SK-N-SH (cell line): ENCODE data around the gene P2RY6. TPM values are rescaled to one million over a fixed set of nuclear protein-coding genes. Genes with fewer than 3 reads are reported as not detected.
A peak's percentile ranks its signal among the peaks of the same experiment; 100 is the strongest.

Experiments used
- CTCF ChIA-PET: fragments of 300-600, 350-600 bp; formaldehyde crosslinking; extraction: SDS; loops from one replicate; lab custom pipeline; 2021; lab: Yijun Ruan, JAX
- POLR2A ChIA-PET: fragments of 350-600 bp; sonication (Branson Sonifier 250); formaldehyde crosslinking; extraction: SDS; loops from one replicate; lab custom pipeline; 2020; ENCODE audit warnings: antibody characterized with exemption, inconsistent platforms; lab: Yijun Ruan, JAX
- DNase-seq: peaks from one replicate; pipeline ENCODE4 v3.0.0; 2012
- H2AFZ ChIP-seq: fragments of 200-600 bp; sonication (generic); 2 replicates; pipeline ENCODE4 v1.8.1; 2016; ENCODE audit warnings: antibody characterized with exemption, mild to moderate bottlenecking, low read depth
- H3F3A ChIP-seq: fragments of 200-600 bp; sonication (generic); replicated peaks from 2 replicates; pipeline ENCODE3; 2016; ENCODE audit warnings: antibody characterized with exemption, mild to moderate bottlenecking; ENCODE audit not compliant: insufficient read depth
- H3K27ac ChIP-seq, 2 experiments: fragments of 200-500 bp in 1 of 2; fragments of 200-600 bp in 1 of 2; sonication (Bioruptor generic) in 1 of 2; sonication (generic), shearing (Covaris generic) in 1 of 2; 2 replicates each; pipeline versions ENCODE4 v1.5.1 to v1.6.1; 2014 to 2016; ENCODE audit warnings: low read depth in 2 of 2, inconsistent platforms in 1 of 2, low read length in 1 of 2, mild to moderate bottlenecking in 1 of 2, mixed read lengths in 1 of 2
- H3K27me3 ChIP-seq: fragments of 200-600 bp; sonication (generic), shearing (Covaris generic); 2 replicates; pipeline ENCODE4 v1.6.1; 2016; ENCODE audit warnings: mixed run types; ENCODE audit not compliant: insufficient read depth
- H3K36me3 ChIP-seq, 2 experiments: fragments of 200-500 bp in 1 of 2; fragments of 200-600 bp in 1 of 2; sonication (Bioruptor generic) in 1 of 2; sonication (generic) in 1 of 2; replicated peaks in 1 of 2; 2 replicates each; pipeline versions ENCODE3 to v1.5.1; 2014 to 2016; ENCODE audit warnings: low read length in 1 of 2, mild to moderate bottlenecking in 1 of 2; ENCODE audit not compliant: insufficient read depth in 2 of 2, control insufficient read depth in 1 of 2
- H3K4me1 ChIP-seq, 2 experiments: fragments of 200-500 bp in 1 of 2; fragments of 200-600 bp in 1 of 2; sonication (Bioruptor generic) in 1 of 2; sonication (generic), shearing (Covaris generic) in 1 of 2; 2 replicates each; pipeline versions ENCODE4 v1.5.1 to v1.6.1; 2014 to 2016; ENCODE audit warnings: low read depth in 1 of 2, low read length in 1 of 2, mixed run types in 1 of 2; ENCODE audit not compliant: insufficient read depth in 2 of 2, control insufficient read depth in 1 of 2
- H3K4me2 ChIP-seq: fragments of 200-600 bp; sonication (generic), shearing (Covaris generic); 2 replicates; pipeline ENCODE4 v1.6.1; 2017; ENCODE audit warnings: mixed run types
- H3K4me3 ChIP-seq, 2 experiments: fragments of 200-500 bp in 1 of 2; fragments of 200-600 bp in 1 of 2; sonication (Bioruptor generic) in 1 of 2; sonication (generic), shearing (Covaris generic) in 1 of 2; 2 replicates each; pipeline versions ENCODE4 v1.5.1 to v1.8.1; 2014 to 2016; ENCODE audit warnings: low read depth in 2 of 2, inconsistent platforms in 1 of 2, low read length in 1 of 2, mild to moderate bottlenecking in 1 of 2, mixed read lengths in 1 of 2, moderate library complexity in 1 of 2
- H3K79me2 ChIP-seq: fragments of 200-600 bp; sonication (generic); 2 replicates; pipeline ENCODE4 v1.8.1; 2017; ENCODE audit warnings: mild to moderate bottlenecking; ENCODE audit not compliant: insufficient read depth
- H3K9ac ChIP-seq: fragments of 200-600 bp; sonication (generic); 2 replicates; pipeline ENCODE4 v1.6.1; 2017; ENCODE audit warnings: mixed run types
- H3K9me2 ChIP-seq: fragments of 200-600 bp; sonication (generic); 2 replicates; pipeline ENCODE4 v1.6.1; 2017; ENCODE audit warnings: mixed run types
- H3K9me3 ChIP-seq: fragments of 200-600 bp; sonication (generic); 2 replicates; pipeline ENCODE4 v1.6.1; 2017; ENCODE audit warnings: mixed run types, mild to moderate bottlenecking, moderate library complexity
- H4K20me1 ChIP-seq: fragments of 200-600 bp; sonication (generic); 2 replicates; pipeline ENCODE4 v1.6.1; 2017; ENCODE audit warnings: mild to moderate bottlenecking, mixed run types; ENCODE audit not compliant: insufficient read depth
- EP300 ChIP-seq, 2 experiments: IDR thresholded peaks; 2 replicates each; pipeline versions ENCODE4 v1.4.0 to v1.6.1; 2012; ENCODE audit warnings: borderline replicate concordance in 1 of 2, low read depth in 1 of 2, low read length in 1 of 2
- FOXJ3 ChIP-seq: sonication (generic); formaldehyde crosslinking; IDR thresholded peaks from 2 replicates; pipeline ENCODE4 v1.5.1; 2020; ENCODE audit warnings: mild to moderate bottlenecking, missing genetic modification reagents
- GATA2 ChIP-seq: sonication (generic); formaldehyde crosslinking; IDR thresholded peaks from 2 replicates; pipeline ENCODE4 v1.5.0; 2020; ENCODE audit warnings: mild to moderate bottlenecking, missing genetic modification reagents
- JUND ChIP-seq: IDR thresholded peaks from 2 replicates; pipeline ENCODE4 v1.4.0; 2012
- NFIC ChIP-seq: IDR thresholded peaks from 2 replicates; pipeline ENCODE4 v1.4.0; 2012; ENCODE audit warnings: borderline replicate concordance
- POLR2AphosphoS5 ChIP-seq: IDR thresholded peaks from 2 replicates; pipeline ENCODE4 v1.6.1; 2012; ENCODE audit warnings: low read depth, low read length
- RAD21 ChIP-seq: IDR thresholded peaks from 2 replicates; pipeline ENCODE4 v1.6.1; 2012; ENCODE audit warnings: mild to moderate bottlenecking, low read length
- RFX5 ChIP-seq: IDR thresholded peaks from 2 replicates; pipeline ENCODE4 v1.6.1; 2012; ENCODE audit warnings: mild to moderate bottlenecking, improper control_type of control experiment, low read length
- SIN3A ChIP-seq: IDR thresholded peaks from 2 replicates; pipeline ENCODE4 v1.6.1; 2012; ENCODE audit warnings: low read depth, mild to moderate bottlenecking, low read length, moderate library complexity, borderline replicate concordance
- SMC3 ChIP-seq: IDR thresholded peaks from 2 replicates; pipeline ENCODE4 v1.6.1; 2012; ENCODE audit warnings: low read depth, low read length, improper control_type of control experiment
- TCF12 ChIP-seq: IDR thresholded peaks from 2 replicates; pipeline ENCODE4 v1.4.0; 2012
- TEAD4 ChIP-seq: IDR thresholded peaks from 2 replicates; pipeline ENCODE4 v1.4.0; 2012; ENCODE audit warnings: mild to moderate bottlenecking, borderline replicate concordance; ENCODE audit not compliant: insufficient read depth
- WGBS: methylation state at CpG from one replicate; pipeline ENCODE4 v1.1.6; 2017; ENCODE audit warnings: low lambda C conversion rate; 5-methylcytosine and 5-hydroxymethylcytosine counted together
- polyA plus RNA-seq, 3 experiments: library from polyadenylated mRNA; depleted of rRNA; stranded (reverse); fragments of >200 nt; gene quantifications; 2 replicates each; pipeline ENCODE4 v1.2.3, GENCODE V29; 2012
- TF ChIP-seq, protein P1 (sequence below): fragments of 200-600 bp; sonication (generic); IDR thresholded peaks from 2 replicates; pipeline ENCODE4 v1.6.1; 2017; ENCODE audit warnings: antibody characterized with exemption, mild to moderate bottlenecking, moderate library complexity
- TF ChIP-seq, protein P2 (sequence below): fragments of 150-350 bp; IDR thresholded peaks from 2 replicates; pipeline ENCODE4 v1.6.1; 2016; ENCODE audit warnings: mild to moderate bottlenecking, low read depth, low read length
- TF ChIP-seq, protein P3 (sequence below): fragments of 150-350 bp; IDR thresholded peaks from 2 replicates; pipeline ENCODE4 v1.6.1; 2017; ENCODE audit warnings: antibody characterized with exemption, low read length, low read depth, borderline replicate concordance
- TF ChIP-seq, protein P4 (sequence below): IDR thresholded peaks from 2 replicates; pipeline ENCODE4 v1.6.1; 2012; ENCODE audit warnings: mild to moderate bottlenecking, low read depth, low read length, moderate library complexity
- TF ChIP-seq, protein P5 (sequence below): IDR thresholded peaks from 2 replicates; pipeline ENCODE4; 2012

The P2RY6 gene
- polyA plus RNA-seq, 1 of the 3 experiments (the other 2 are of a cell fraction), result 0.15 TPM

DNA sequence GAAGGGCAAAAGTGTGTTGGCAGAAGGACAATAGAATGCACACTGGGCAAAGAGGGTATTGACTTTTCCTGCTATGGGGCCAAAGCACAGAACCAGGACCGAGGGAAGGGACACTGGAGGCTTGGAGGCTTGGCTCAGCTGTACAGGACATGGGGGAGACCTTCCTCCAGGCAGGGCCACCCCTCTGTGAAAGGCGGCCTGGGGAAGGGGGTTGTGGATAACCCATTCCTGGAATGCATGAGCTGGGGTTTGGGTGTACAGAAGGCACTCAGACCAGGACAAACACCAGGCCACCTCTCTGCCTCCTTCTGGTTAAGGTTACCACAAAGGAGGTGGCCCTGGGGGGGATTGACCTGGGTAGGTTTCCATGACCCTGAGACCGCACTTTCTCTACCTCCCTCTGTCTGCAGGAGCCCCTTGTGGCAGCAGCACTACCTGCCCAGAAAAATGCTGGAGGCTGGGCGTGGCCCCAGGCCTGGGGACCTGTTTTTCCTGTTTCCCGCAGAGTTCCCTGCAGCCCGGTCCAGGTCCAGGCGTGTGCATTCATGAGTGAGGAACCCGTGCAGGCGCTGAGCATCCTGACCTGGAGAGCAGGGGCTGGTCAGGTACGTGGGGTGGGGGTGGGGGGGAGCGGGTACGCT lies 44.4 kb upstream of the P2RY6 start:
- Histone ChIP-seq H3K4me1 (no peaks in the 10 kb centered on the region), H3F3A (no peaks in the 10 kb centered on the region), H3K9me3 (no peaks in the 10 kb centered on the region), H2AFZ (no peak overlapping the region), H3K79me2 (no peaks in the 10 kb centered on the region), H3K4me3 (no peak overlapping the region), H4K20me1 (no peaks in the 10 kb centered on the region), H3K27me3 (no peaks in the 10 kb centered on the region), H3K4me2 (no peak overlapping the region), H3K9me2 (no peaks in the 10 kb centered on the region), H3K9ac (no peak overlapping the region), H3K36me3 (no peaks in the 10 kb centered on the region), H3K27ac (no peak overlapping the region)
- WGBS, result 85% methylated on average over 10 of the region's 12 CpGs
- ChIA-PET CTCF (interaction anchor here (1.7 kb wide), 1 partner anchor 61 kb away, joined by 8 read pairs; no protein-coding TSS in a partner anchor), POLR2A (no interaction called here)
- TF ChIP-seq RFX5 (no peak), RAD21 (no peak), TEAD4 (no peak), POLR2AphosphoS5 (no peak), FOXJ3 (no peak), JUND (no peak), NFIC (no peak), SIN3A (no peak), TCF12 (no peak), GATA2 (CRISPR knock-in tag) (no peak), SMC3 (no peak), EP300 (IDR thresholded peaks at IDR 0.05; ENCODE audit: borderline replicate concordance in 1 of 2, low read depth in 1 of 2, low read length in 1 of 2) (no peak)
- TF ChIP-seq, protein P1, sequence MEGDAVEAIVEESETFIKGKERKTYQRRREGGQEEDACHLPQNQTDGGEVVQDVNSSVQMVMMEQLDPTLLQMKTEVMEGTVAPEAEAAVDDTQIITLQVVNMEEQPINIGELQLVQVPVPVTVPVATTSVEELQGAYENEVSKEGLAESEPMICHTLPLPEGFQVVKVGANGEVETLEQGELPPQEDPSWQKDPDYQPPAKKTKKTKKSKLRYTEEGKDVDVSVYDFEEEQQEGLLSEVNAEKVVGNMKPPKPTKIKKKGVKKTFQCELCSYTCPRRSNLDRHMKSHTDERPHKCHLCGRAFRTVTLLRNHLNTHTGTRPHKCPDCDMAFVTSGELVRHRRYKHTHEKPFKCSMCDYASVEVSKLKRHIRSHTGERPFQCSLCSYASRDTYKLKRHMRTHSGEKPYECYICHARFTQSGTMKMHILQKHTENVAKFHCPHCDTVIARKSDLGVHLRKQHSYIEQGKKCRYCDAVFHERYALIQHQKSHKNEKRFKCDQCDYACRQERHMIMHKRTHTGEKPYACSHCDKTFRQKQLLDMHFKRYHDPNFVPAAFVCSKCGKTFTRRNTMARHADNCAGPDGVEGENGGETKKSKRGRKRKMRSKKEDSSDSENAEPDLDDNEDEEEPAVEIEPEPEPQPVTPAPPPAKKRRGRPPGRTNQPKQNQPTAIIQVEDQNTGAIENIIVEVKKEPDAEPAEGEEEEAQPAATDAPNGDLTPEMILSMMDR, result no peak
- TF ChIP-seq, protein P2, sequence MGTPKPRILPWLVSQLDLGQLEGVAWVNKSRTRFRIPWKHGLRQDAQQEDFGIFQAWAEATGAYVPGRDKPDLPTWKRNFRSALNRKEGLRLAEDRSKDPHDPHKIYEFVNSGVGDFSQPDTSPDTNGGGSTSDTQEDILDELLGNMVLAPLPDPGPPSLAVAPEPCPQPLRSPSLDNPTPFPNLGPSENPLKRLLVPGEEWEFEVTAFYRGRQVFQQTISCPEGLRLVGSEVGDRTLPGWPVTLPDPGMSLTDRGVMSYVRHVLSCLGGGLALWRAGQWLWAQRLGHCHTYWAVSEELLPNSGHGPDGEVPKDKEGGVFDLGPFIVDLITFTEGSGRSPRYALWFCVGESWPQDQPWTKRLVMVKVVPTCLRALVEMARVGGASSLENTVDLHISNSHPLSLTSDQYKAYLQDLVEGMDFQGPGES, result no peak
- TF ChIP-seq, protein P3, sequence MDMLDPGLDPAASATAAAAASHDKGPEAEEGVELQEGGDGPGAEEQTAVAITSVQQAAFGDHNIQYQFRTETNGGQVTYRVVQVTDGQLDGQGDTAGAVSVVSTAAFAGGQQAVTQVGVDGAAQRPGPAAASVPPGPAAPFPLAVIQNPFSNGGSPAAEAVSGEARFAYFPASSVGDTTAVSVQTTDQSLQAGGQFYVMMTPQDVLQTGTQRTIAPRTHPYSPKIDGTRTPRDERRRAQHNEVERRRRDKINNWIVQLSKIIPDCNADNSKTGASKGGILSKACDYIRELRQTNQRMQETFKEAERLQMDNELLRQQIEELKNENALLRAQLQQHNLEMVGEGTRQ, result no peak
- TF ChIP-seq, protein P4, sequence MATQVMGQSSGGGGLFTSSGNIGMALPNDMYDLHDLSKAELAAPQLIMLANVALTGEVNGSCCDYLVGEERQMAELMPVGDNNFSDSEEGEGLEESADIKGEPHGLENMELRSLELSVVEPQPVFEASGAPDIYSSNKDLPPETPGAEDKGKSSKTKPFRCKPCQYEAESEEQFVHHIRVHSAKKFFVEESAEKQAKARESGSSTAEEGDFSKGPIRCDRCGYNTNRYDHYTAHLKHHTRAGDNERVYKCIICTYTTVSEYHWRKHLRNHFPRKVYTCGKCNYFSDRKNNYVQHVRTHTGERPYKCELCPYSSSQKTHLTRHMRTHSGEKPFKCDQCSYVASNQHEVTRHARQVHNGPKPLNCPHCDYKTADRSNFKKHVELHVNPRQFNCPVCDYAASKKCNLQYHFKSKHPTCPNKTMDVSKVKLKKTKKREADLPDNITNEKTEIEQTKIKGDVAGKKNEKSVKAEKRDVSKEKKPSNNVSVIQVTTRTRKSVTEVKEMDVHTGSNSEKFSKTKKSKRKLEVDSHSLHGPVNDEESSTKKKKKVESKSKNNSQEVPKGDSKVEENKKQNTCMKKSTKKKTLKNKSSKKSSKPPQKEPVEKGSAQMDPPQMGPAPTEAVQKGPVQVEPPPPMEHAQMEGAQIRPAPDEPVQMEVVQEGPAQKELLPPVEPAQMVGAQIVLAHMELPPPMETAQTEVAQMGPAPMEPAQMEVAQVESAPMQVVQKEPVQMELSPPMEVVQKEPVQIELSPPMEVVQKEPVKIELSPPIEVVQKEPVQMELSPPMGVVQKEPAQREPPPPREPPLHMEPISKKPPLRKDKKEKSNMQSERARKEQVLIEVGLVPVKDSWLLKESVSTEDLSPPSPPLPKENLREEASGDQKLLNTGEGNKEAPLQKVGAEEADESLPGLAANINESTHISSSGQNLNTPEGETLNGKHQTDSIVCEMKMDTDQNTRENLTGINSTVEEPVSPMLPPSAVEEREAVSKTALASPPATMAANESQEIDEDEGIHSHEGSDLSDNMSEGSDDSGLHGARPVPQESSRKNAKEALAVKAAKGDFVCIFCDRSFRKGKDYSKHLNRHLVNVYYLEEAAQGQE, result no peak
- TF ChIP-seq, protein P5, sequence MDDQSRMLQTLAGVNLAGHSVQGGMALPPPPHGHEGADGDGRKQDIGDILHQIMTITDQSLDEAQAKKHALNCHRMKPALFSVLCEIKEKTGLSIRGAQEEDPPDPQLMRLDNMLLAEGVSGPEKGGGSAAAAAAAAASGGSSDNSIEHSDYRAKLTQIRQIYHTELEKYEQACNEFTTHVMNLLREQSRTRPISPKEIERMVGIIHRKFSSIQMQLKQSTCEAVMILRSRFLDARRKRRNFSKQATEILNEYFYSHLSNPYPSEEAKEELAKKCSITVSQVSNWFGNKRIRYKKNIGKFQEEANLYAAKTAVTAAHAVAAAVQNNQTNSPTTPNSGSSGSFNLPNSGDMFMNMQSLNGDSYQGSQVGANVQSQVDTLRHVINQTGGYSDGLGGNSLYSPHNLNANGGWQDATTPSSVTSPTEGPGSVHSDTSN, result no peak
- DNase-seq, result peak; percentile 22
